Progenitor cell of endocrine pancreas (in vitro differentiated cells): ENCODE data around the gene LRRC32. TPM values are rescaled to one million over a fixed set of nuclear protein-coding genes. Genes with fewer than 3 reads are reported as not detected.

Experiments
- DNase-seq: peaks from one replicate; pipeline ENCODE4 v3.0.0; 2021; ENCODE audit warnings: low spot score; ENCODE audit not compliant: unreplicated experiment
- H3K27ac Mint-ChIP-seq: 2 replicates; pipeline ENCODE4 v1.8.0; 2021; ENCODE audit warnings: mild to moderate bottlenecking, moderate library complexity, mixed read lengths
- H3K27me3 Mint-ChIP-seq: 2 replicates; pipeline ENCODE4 v1.8.0; 2021; ENCODE audit warnings: mixed read lengths
- H3K36me3 Mint-ChIP-seq: 2 replicates; pipeline ENCODE4 v1.8.0; 2022; ENCODE audit warnings: mixed read lengths; ENCODE audit not compliant: insufficient read depth
- H3K4me1 Mint-ChIP-seq: 2 replicates; pipeline ENCODE4 v1.8.0; 2021; ENCODE audit warnings: low read depth, mixed read lengths
- H3K4me3 Mint-ChIP-seq: 2 replicates; pipeline ENCODE4 v1.8.0; 2021; ENCODE audit warnings: low read depth, mild to moderate bottlenecking, moderate library complexity, mixed read lengths
- H3K9me3 Mint-ChIP-seq: 2 replicates; pipeline ENCODE4 v1.8.0; 2021; ENCODE audit warnings: low read depth, mixed read lengths
- total RNA-seq: library from RNA; stranded (reverse); gene quantifications from 2 replicates; pipeline ENCODE4 v1.2.1, GENCODE V29; 2021
- TF ChIP-seq, protein P1 (sequence below): fragments of 200-600 bp; sonication (generic); IDR thresholded peaks from one replicate; pipeline ENCODE4 v1.5.0; 2021; ENCODE audit warnings: antibody characterized with exemption, mild to moderate bottlenecking; ENCODE audit not compliant: unreplicated experiment

LRRC32 gene
- total RNA-seq, 1 donor from 2014 or later: 0.14 TPM

- Mint-ChIP-seq H3K27ac (no peak overlapping the region), H3K9me3 (peaks cover 8% of the 10 kb centered on the region), H3K27me3 (no peaks in the 10 kb centered on the region), H3K4me3 (no peak overlapping the region), H3K4me1 (peaks cover 7% of the 10 kb centered on the region), H3K36me3 (no peaks in the 10 kb centered on the region)
- DNase-seq: no peak
- TF ChIP-seq, protein P1, sequence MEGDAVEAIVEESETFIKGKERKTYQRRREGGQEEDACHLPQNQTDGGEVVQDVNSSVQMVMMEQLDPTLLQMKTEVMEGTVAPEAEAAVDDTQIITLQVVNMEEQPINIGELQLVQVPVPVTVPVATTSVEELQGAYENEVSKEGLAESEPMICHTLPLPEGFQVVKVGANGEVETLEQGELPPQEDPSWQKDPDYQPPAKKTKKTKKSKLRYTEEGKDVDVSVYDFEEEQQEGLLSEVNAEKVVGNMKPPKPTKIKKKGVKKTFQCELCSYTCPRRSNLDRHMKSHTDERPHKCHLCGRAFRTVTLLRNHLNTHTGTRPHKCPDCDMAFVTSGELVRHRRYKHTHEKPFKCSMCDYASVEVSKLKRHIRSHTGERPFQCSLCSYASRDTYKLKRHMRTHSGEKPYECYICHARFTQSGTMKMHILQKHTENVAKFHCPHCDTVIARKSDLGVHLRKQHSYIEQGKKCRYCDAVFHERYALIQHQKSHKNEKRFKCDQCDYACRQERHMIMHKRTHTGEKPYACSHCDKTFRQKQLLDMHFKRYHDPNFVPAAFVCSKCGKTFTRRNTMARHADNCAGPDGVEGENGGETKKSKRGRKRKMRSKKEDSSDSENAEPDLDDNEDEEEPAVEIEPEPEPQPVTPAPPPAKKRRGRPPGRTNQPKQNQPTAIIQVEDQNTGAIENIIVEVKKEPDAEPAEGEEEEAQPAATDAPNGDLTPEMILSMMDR: no peak
Observed at GRCh38 chr11:76629116-76629852, 41.3 kb downstream of the LRRC32 start.

GRCh38 chr11:76628408-76628947 is 42.1 kb downstream of the LRRC32 start:
- Mint-ChIP-seq H3K27ac (no peak overlapping the region), H3K27me3 (no peaks in the 10 kb centered on the region), H3K4me1 (peaks cover 7% of the 10 kb centered on the region), H3K9me3 (peaks cover 8% of the 10 kb centered on the region), H3K36me3 (no peaks in the 10 kb centered on the region), H3K4me3 (no peak overlapping the region)
- TF ChIP-seq, protein P1: no peak
- no peak for DNase-seq

DNA sequence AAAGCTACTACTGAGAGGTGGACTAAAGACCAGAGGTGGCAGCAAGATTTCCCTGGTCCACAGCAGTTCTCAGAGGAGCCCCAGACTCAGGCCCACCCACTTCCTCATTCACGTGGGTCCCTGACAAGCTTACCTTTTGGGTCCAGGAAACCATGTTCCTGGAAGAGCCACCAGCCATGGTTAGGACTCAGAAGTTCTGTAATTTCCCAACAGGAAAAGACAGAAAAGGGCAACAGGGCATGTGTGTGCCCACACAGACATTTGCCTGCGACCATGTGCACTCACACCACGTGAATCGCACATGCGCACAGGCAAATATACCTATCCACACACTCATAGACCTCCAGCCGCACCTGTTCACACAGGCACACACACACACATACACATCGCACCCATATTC is 42.9 kb downstream of the LRRC32 start:
- peaks cover 8% of the 10 kb centered on the region for H3K9me3 Mint-ChIP-seq
- TF ChIP-seq, protein P1: no peak
- H3K36me3 Mint-ChIP-seq: no peaks in the 10 kb centered on the region
- no peak for DNase-seq
- H3K27me3 Mint-ChIP-seq: no peaks in the 10 kb centered on the region
- H3K4me3 Mint-ChIP-seq: no peak overlapping the region
- peaks cover 11% of the 10 kb centered on the region for H3K4me1 Mint-ChIP-seq
- H3K27ac Mint-ChIP-seq: no peak overlapping the region

DNA sequence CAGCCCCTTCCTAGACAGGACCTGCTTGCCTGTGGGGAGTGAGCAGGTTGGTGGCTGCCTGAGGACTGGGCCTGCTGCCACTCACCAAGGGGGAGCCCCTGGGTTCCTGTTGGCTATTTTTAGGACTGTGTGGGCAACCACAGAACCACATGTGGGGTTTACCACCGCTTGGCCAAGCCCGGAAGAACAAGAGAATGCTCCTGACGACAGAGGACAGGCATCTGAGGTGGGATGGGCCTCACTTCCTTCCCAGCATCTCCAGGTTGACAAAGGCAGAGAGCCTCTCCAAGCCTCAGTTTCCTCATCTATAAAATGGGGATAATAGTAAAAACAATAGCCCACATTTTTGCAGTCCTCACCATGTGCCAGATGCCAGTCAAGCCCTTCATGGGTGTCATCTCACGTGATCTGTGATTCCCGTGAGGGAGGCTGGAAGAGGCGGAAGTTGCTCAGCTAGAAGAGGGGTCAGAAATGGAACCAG is 43.6 kb downstream of the LRRC32 start:
- H3K27ac Mint-ChIP-seq: no peak overlapping the region
- peaks cover 8% of the 10 kb centered on the region for H3K9me3 Mint-ChIP-seq
- no peak for DNase-seq
- no peak overlapping the region for H3K4me3 Mint-ChIP-seq
- no peaks in the 10 kb centered on the region for H3K27me3 Mint-ChIP-seq
- H3K4me1 Mint-ChIP-seq: peaks cover 11% of the 10 kb centered on the region
- no peaks in the 10 kb centered on the region for H3K36me3 Mint-ChIP-seq
- TF ChIP-seq, protein P1: no peak

DNA sequence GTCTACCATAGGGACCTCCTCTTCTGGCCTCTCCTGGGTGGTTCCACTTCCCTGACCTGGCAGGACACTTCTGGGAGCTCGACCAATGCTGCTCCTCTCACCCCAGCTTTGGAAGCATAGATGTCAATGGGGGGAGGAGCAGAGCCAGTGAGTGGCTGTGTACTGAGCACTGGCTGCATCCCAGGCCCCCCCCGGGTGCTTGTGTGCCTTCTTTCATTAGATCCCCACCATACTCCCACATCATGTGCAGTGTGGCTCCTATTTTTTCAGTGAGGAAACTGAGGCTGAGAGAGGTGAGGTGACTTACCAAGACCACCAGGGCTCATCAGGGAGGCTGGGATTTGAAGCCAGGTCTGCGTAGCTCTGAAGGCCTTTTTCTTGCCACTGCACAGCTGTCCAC is 44.3 kb downstream of the LRRC32 start:
- Mint-ChIP-seq H3K9me3 (peaks cover 8% of the 10 kb centered on the region), H3K4me3 (no peak overlapping the region), H3K27ac (no peak overlapping the region), H3K36me3 (no peaks in the 10 kb centered on the region), H3K27me3 (no peaks in the 10 kb centered on the region), H3K4me1 (peaks cover 11% of the 10 kb centered on the region)
- TF ChIP-seq, protein P1: no peak
- no peak for DNase-seq
